EH (cell line): Measurements from ENCODE around the gene TMED1.

Source experiments
- DNase-seq: peaks from one replicate; pipeline ENCODE4 v3.0.0-alpha.2; 2015; ENCODE audit warnings: low read depth

TMED1 gene

DNA sequence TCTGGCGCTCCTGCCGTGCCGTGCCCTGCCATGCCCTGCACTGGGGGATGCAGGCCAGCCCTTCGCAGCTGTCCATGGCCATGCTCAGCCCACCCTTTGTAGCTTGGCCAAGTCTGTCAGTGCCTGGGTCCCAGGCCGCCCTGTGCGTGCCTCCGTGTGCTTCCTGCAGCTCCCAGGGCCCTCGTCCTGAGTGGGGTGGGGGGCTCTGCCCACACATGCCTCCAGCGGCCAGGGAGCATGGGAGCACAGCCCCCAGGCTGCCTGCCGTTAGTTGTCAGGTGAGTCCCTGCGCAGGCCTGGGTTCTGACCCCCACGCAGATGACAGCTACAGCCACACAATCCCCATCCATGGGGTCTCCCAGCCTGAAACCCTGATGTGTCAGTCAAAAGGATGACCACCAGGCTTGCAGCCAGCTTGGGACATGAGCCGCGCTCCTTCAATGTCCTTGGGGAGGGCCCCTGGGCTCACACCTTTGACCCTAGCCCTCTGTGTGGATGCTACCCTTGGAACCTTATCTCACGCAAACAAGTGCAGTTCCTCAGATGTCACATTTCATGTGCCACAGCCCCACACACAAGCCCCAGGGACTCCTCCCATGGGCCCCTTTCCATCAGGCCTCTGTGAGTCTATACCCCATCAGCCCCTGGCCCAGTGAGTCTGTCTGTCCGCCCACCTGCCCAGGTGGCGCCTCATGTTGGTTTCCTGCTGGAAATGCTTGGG lies 24.5 kb downstream of the TMED1 start:
- DNase-seq, result no peak

DNA sequence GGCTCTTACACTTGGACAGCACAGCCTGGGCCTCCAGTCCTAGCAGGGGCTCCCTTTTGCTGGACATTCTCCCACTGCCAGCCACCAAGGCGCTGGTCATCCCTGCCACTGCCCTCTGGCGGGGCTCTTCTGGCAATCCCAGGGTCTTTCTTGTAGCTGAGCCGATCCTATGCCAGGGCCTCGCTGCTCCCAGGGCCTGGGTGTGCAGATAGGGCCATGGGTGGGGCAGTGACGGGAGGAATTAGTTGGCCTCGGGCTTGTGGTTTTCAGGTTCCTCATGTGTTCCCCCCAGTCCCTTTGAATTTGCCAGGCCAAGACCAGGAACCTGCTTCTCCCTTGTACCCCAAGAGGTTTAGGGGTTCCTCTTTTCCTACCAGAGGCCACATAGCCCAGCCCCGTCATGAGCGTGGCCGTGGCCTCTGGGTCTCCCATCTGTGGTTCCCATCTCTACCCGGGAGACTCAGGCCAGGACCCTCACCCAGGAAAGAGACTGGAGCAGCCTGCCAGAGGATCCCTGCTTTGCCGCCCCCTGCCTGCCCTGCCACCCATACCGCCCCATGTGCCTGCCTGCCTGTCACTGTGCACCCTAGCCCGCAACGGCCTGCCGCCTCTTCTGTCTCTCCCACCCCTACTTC lies 26.2 kb downstream of the TMED1 start:
- DNase-seq, result no peak

DNA sequence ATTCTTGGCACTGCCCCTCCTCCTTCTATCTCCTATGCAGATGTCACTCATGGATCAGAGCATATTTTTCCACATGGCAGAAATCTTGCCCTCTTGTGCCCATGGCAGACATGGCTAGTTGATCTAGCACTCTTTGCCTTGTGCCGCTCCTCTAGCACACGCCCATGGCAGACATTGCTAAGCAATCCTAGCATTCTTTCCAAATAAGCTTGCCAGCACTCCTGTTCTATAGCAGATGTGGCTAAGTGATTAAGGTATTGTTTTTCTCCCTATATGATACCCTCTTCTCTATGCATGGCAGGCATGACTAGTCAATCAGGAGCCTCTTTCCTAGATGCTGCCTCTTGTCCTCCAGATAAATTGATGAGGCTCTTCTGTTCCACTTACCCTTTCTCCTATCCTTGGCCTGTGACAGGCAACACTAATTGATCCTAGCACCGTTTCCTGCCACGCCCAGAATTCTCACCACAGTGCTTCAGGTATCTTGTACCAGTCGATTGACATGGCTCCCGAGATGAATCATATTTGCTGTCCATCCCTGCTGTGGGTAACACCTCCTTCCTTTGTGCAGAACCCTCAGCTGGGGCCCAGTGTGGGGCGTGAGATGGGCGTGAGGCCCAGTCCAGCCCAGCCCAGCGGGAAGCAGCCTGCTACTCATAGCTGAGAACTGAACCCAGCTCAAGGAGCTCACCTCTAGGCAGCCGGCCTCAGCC lies 26.9 kb downstream of the TMED1 start:
- peak; percentile 63 for DNase-seq

DNA sequence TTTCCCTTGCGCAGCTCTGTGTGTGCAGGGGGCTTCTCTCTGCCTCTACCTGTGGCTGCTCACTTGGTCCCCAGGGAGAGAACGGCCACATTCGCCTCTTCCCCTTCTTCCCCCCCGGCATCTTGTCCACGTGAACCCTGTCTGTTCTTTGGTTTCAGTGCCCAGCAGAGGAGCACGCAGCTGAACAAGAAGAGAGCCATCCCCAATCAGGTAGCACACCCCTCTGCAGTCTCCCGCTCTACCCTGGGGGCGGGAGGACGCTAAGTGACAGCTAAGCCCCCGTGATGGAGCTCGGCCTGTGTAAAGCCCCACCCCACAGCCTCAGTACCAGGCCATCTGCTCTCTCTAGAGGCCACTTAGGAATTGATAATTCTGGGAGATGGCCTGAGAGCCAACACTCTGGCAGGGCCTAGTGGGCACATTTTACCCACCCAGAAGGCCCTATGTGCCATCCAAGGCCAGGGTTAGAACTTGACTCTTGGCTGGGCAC lies 30.2 kb downstream of the TMED1 start:
- DNase-seq, result no peak

DNA sequence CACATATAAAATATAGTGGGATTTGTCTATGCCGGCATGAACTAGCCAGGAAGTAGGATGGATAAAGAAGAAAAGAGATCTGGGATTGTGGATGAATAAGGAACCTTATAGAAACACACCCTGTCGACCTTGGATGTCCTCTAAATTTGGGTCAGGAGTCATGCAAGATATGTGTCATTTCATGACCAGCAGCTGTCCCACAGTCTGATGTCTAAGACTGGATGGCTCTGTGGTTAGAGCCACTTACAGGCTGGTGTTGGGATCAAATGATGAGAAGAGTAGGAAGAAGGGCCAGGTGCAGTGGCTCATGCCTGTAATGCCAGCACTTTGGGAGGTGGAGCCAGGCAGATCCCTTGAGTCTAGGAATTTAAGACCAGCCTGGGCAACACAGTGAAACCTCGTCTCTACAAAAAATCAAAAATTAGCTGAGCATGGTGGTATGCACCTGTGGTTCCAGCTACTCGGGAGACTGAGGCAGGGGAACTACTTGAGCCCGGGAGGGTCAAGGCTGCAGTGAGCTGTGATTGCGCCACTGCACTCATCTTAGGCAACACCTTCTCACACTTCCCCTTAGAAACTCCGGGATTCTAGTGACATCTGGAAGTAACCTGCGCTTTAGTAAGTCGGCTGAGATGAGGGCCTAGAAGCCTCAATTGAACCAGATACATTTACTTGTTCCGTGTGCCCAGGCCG lies 30.8 kb downstream of the TMED1 start:
- no peak for DNase-seq

DNA sequence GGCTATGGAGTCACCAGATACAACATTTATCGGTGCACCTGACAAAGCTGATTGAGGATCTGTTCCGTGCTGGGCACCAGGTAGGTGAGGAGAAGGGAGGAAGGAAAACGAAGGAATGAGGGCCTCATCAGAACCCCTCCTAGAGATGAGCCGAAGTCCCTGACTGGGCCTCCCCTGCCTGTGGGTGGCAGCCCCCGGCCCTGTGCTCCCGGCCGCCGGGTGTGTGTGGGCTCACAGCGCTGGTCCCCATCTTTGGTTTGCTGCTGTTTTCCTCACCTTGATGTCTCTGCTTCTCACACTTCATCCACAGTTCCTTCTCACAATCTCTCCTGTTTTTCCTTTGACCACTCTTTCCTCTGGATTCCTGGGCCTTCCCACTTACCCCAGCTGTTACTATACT lies 32.8 kb downstream of the TMED1 start:
- DNase-seq, result no peak

DNA sequence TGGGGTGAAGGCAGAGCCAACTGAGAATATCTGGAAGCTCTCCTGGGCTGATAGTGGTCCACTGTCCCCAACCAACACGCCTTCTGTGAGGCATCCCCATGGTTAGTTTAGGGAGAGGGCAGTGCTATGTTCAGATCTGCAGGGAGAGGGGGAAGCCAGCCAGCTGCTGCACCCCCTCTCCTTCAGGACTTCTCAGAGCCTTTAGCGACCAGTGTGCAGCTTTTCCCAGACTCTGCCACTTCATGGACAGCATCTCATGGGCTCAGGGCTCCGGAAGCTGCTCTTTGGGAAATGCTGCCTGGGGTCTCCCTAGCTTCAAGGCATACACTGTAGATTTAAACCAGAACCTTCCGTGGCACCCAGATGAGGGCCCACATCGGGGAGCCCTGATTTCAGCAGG lies 33.5 kb downstream of the TMED1 start:
- no peak for DNase-seq

DNA sequence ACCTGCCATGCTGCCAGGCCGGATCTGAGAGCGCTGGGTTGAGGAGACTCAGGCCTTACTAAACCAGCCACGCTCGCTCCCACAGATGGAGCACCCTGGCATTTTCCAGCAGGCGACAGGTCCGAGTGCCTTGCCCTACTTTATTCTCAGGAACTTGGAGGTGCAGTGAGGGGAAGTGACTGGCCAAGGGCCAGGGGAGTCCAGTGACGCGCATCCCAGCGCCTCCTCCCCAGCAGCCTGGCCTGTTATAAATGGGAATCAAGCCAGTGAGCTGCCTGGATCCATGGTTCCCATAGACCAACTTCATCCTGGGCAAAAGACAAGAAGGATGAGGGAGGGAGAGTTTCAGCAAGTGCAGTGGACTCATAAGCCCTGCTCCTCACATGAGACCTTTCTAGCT lies 35.5 kb downstream of the TMED1 start:
- no peak for DNase-seq

DNA sequence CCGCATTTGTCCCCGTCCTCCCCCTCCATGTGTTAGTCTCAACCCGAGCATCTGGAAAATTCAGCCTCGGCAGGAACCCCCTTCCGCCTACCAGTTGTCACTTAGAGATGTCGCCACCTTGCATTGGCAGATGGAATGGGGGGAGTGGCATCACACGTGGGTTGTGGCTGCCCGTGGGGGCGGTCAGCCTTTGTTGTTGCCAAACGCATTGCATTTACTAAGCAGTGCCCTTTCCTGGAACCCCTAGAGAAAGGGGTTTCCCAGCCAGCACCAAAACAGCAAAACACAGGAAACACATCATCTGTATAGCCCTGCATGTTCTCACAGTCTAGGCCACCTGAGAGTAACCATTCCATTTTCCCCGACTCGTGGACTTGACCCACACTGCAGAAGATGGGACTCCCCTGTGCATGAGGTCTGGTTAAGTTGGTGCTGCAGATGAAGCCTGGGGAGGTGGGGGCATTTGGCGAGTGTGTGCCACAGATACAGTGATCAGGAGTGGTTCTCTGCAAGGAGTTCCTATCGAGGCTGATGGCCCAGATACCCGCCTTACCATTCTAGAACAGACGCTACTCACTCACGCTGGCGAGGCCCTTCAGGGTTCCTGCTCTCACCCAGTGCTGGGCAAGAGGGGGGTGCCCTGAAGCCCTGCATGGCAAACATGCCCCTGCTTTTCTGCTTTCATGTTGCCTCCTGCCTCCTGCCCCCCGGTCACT lies 38.3 kb downstream of the TMED1 start:
- no peak for DNase-seq

DNA sequence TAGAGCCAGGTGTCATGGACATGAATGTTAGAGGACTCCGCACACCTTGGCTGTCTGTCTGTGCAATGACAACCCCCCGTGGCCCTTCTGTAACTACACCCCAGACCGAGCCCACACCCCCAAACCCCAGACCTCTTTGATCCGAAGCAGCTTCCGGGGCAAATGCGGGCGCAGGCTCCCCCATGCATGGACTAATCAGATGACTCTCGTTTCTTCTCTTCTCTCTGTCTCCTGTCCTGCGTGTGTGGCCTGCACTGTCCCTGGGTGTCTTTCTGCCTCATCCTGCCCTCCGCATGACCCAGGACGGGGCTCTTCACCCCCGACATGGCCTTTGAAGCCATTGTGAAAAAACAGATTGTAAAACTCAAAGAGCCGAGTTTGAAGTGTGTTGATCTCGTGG lies 38.9 kb downstream of the TMED1 start:
- DNase-seq, result no peak

DNA sequence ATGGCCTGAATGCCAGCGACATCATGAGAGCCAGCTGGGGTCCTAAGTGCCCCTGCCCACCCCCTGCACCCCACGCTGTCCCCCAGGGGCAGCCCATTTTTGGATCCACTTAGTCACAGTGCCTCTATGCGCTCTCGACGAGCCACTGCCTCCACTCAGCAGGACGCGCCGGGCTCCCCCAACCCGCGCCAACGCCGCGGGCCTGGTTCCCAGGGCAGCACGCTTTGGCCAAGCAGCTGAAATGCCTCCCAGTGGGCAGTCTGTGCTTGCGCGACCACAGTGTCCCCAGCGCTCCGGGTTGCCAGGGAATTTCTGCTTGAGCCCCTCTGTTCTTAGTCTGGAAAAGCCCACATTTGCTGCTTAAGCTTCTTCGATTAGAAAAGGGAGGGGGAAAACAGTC lies 39.4 kb downstream of the TMED1 start:
- no peak for DNase-seq

DNA sequence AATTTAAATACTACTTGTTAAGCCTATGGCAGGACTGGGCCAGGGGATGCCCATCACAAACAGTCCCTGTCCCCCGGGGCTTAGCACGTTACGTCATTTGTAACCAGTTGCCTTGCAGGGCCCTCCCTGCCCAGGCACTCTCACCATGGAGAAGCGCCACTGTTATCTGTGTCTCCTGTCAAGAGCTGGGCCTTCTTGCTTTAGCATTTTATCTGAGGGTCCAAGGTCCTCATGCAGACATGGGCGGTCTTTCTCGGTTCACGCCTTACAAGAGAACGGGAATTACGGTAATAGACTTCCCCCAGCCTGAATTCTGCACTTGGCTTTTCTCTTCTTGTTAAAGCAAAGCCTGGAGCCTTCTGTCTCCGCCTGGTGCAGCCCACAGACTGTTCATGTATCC lies 46.1 kb downstream of the TMED1 start:
- no peak for DNase-seq

DNA sequence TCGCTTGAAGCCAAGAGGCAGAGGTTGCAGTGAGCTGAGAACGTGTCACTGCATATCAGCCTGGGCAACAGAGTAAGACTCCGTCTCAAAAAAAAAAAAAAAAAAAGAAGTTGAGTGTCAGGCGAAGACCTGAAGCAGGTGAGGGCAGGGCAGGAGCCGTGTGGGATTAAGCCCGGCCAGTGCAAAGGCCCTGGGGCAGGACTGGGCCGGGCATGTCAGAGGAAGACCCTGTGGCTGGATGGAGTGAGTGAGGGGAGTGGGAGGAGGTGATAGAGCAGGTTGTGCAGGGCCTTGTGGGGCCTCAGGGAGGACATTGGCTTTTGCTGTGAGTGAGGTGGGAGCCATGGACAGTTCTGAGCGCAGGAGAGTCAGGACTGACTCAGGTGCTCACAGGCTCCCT lies 47.9 kb downstream of the TMED1 start:
- DNase-seq, result no peak

DNA sequence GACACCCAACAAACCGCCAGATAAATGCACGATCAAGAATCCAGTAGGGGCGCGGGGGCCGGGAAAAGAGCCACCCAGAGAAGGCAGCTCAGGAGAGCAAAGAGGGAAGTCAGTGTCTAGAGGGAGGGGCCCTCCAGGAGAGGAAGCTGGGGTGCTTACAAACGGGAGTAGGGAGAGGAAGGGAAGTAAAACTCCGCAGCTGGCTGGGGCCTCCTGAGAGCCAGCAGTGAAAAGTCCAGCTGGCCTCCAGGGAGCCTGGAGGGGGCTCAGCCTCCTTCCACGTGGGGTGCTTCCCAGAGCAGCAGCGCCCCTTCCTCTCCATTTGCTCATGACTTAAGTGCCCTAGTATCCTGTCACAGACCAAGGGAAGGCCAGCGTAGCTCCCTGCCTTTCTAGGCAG lies 51.8 kb downstream of the TMED1 start:
- no peak for DNase-seq

DNA sequence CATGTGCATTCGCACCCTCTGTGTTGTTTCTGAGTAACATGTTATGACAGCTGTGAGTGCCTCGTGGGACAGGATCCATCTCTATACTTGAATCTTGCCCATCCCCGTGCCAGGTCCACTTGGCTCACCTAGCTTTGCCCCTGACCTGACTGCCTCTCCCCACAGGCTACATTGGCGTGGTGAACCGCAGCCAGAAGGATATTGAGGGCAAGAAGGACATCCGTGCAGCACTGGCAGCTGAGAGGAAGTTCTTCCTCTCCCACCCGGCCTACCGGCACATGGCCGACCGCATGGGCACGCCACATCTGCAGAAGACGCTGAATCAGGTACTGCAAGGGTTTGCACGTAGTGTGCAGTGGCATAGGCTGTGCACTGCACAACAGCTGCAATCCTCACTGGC lies 53.2 kb downstream of the TMED1 start:
- DNase-seq, result no peak
